Mucosa of rectum (tissue), 2 donors: ENCODE results near the gene TRABD2B.
"Not testable (repeated sequence)": the region's sequence is repeated elsewhere in the genome, so short reads cannot be mapped to it uniquely, and the experiment has no call there.

Source experiments
- H3K27ac ChIP-seq, 2 donors: one replicate each; pipeline ENCODE4 v1.7.0; 2013; ENCODE audit warnings: inconsistent platforms in 2 of 2, low read depth in 2 of 2, low read length in 2 of 2
- H3K27me3 ChIP-seq, 2 donors: one replicate each; pipeline ENCODE4 v1.7.0; 2013; ENCODE audit warnings: low read length in 2 of 2; ENCODE audit not compliant: control insufficient read depth in 2 of 2, insufficient read depth in 2 of 2
- H3K36me3 ChIP-seq, 2 donors: one replicate each; pipeline ENCODE4 v1.7.0; 2013; ENCODE audit warnings: low read length in 2 of 2; ENCODE audit not compliant: control insufficient read depth in 2 of 2, insufficient read depth in 2 of 2
- H3K4me1 ChIP-seq, 2 donors: one replicate each; pipeline ENCODE4 v1.7.0; 2013; ENCODE audit warnings: low read length in 2 of 2, mild to moderate bottlenecking in 1 of 2; ENCODE audit not compliant: control insufficient read depth in 2 of 2, insufficient read depth in 2 of 2
- H3K4me3 ChIP-seq, 2 donors: one replicate each; pipeline ENCODE4 v1.7.0; 2013; ENCODE audit warnings: low read length in 2 of 2
- H3K9ac ChIP-seq, 2 donors: one replicate each; pipeline ENCODE4 v1.7.0; 2013; ENCODE audit warnings: low read length in 2 of 2, low read depth in 1 of 2, mild to moderate bottlenecking in 1 of 2
- H3K9me3 ChIP-seq, 2 donors: one replicate each; pipeline ENCODE4 v1.7.0; 2013; ENCODE audit warnings: low read length in 2 of 2; ENCODE audit not compliant: control insufficient read depth in 2 of 2
- donor health status: healthy.
- donor health status: Normal muscosa, but diverticular disease.

Gene TRABD2B

GRCh38 chr1:47969478-47969877 is 27.7 kb downstream of the TRABD2B start:
- H3K4me1 ChIP-seq = no peaks in the 10 kb centered on the region
- H3K4me3 ChIP-seq = no peak overlapping the region
- no peak overlapping the region for H3K27ac ChIP-seq
- H3K36me3 ChIP-seq = no peaks in the 10 kb centered on the region
- H3K9ac ChIP-seq = no peak overlapping the region
- no peaks in the 10 kb centered on the region for H3K9me3 ChIP-seq
- H3K27me3 ChIP-seq = no peaks in the 10 kb centered on the region

GRCh38 chr1:47968556-47968888 is 28.7 kb downstream of the TRABD2B start:
- no peak overlapping the region for H3K4me3 ChIP-seq
- peaks cover 0 to 3% of the 10 kb centered on the region in 2 donors for H3K4me1 ChIP-seq
- no peaks in the 10 kb centered on the region for H3K36me3 ChIP-seq
- H3K9me3 ChIP-seq = no peaks in the 10 kb centered on the region
- no peak overlapping the region for H3K9ac ChIP-seq
- H3K27me3 ChIP-seq = no peaks in the 10 kb centered on the region
- H3K27ac ChIP-seq = no peak overlapping the region

- H3K4me1 ChIP-seq = peaks cover 0 to 5% of the 10 kb centered on the region in 2 donors
- H3K27ac ChIP-seq = no peak overlapping the region
- H3K9ac ChIP-seq = no peak overlapping the region
- H3K4me3 ChIP-seq = no peak overlapping the region
- H3K9me3 ChIP-seq = no peaks in the 10 kb centered on the region
- H3K36me3 ChIP-seq = no peaks in the 10 kb centered on the region
- H3K27me3 ChIP-seq = no peaks in the 10 kb centered on the region
Observed at GRCh38 chr1:47967864-47968555, 29.2 kb downstream of the TRABD2B start.

GRCh38 chr1:47965816-47966215 is 31.4 kb downstream of the TRABD2B start:
- H3K9me3 ChIP-seq = no peaks in the 10 kb centered on the region
- H3K27ac ChIP-seq = no peak overlapping the region
- peaks cover 0 to 5% of the 10 kb centered on the region in 2 donors for H3K4me1 ChIP-seq
- H3K9ac ChIP-seq = no peak overlapping the region
- H3K4me3 ChIP-seq = no peak overlapping the region
- H3K27me3 ChIP-seq = no peaks in the 10 kb centered on the region
- H3K36me3 ChIP-seq = no peaks in the 10 kb centered on the region

- no peak overlapping the region for H3K27ac ChIP-seq
- no peak overlapping the region for H3K9ac ChIP-seq
Observed at GRCh38 chr1:47964636-47965035, 32.5 kb downstream of the TRABD2B start.

GRCh38 chr1:47963568-47964358 is 33.4 kb downstream of the TRABD2B start:
- no peak overlapping the region for H3K27ac ChIP-seq
- no peak overlapping the region for H3K9ac ChIP-seq
- no peak overlapping the region for H3K4me3 ChIP-seq
- H3K9me3 ChIP-seq = no peaks in the 10 kb centered on the region
- no peaks in the 10 kb centered on the region for H3K27me3 ChIP-seq
- no peaks in the 10 kb centered on the region for H3K36me3 ChIP-seq
- H3K4me1 ChIP-seq = peaks cover 0 to 5% of the 10 kb centered on the region in 2 donors

More at GRCh38 chr1:47964636-47965035, 32.5 kb downstream of the TRABD2B start:
- H3K4me1 ChIP-seq = peaks cover 0 to 5% of the 10 kb centered on the region in 2 donors
- H3K4me3 ChIP-seq = no peak overlapping the region
- no peaks in the 10 kb centered on the region for H3K36me3 ChIP-seq
- H3K9me3 ChIP-seq = no peaks in the 10 kb centered on the region
- H3K27me3 ChIP-seq = no peaks in the 10 kb centered on the region

GRCh38 chr1:47962750-47963492 is 34.3 kb downstream of the TRABD2B start:
- no peaks in the 10 kb centered on the region for H3K9me3 ChIP-seq
- no peak overlapping the region for H3K9ac ChIP-seq
- H3K4me1 ChIP-seq = peaks cover 0 to 5% of the 10 kb centered on the region in 2 donors
- H3K27me3 ChIP-seq = no peaks in the 10 kb centered on the region
- H3K4me3 ChIP-seq = no peak overlapping the region
- H3K36me3 ChIP-seq = no peaks in the 10 kb centered on the region
- no peak overlapping the region for H3K27ac ChIP-seq

GRCh38 chr1:47961835-47962234 is 35.4 kb downstream of the TRABD2B start:
- not testable (repeated sequence) for H3K27ac ChIP-seq, H3K9me3 ChIP-seq, H3K9ac ChIP-seq, H3K36me3 ChIP-seq, H3K4me1 ChIP-seq, H3K27me3 ChIP-seq, H3K4me3 ChIP-seq

GRCh38 chr1:47956491-47956890 is 40.7 kb downstream of the TRABD2B start:
- H3K9ac ChIP-seq, H3K27me3 ChIP-seq, H3K4me3 ChIP-seq, H3K36me3 ChIP-seq, H3K9me3 ChIP-seq, H3K27ac ChIP-seq, H3K4me1 ChIP-seq: not testable (repeated sequence)

- H3K36me3 ChIP-seq = no peaks in the 10 kb centered on the region
Observed at GRCh38 chr1:47953661-47954060, 43.5 kb downstream of the TRABD2B start.

More at GRCh38 chr1:47953661-47954060, 43.5 kb downstream of the TRABD2B start:
- H3K27me3 ChIP-seq = no peaks in the 10 kb centered on the region
- no peak overlapping the region for H3K4me3 ChIP-seq
- no peak overlapping the region for H3K27ac ChIP-seq
- no peak overlapping the region for H3K9ac ChIP-seq
- no peaks in the 10 kb centered on the region for H3K9me3 ChIP-seq
- no peaks in the 10 kb centered on the region for H3K4me1 ChIP-seq
